ENCODE results near the gene SLC22A14. TPM values are rescaled to one million over a fixed set of nuclear protein-coding genes. Genes with fewer than 3 reads are reported as not detected.

Gene SLC22A14
- total and polyA plus RNA-seq, 9 of the 15 experiments (the other 6 are each of a cell fraction or from before 2014, with no cell fraction given): 0.03 to 0.07 TPM; not detected in 7

DNA sequence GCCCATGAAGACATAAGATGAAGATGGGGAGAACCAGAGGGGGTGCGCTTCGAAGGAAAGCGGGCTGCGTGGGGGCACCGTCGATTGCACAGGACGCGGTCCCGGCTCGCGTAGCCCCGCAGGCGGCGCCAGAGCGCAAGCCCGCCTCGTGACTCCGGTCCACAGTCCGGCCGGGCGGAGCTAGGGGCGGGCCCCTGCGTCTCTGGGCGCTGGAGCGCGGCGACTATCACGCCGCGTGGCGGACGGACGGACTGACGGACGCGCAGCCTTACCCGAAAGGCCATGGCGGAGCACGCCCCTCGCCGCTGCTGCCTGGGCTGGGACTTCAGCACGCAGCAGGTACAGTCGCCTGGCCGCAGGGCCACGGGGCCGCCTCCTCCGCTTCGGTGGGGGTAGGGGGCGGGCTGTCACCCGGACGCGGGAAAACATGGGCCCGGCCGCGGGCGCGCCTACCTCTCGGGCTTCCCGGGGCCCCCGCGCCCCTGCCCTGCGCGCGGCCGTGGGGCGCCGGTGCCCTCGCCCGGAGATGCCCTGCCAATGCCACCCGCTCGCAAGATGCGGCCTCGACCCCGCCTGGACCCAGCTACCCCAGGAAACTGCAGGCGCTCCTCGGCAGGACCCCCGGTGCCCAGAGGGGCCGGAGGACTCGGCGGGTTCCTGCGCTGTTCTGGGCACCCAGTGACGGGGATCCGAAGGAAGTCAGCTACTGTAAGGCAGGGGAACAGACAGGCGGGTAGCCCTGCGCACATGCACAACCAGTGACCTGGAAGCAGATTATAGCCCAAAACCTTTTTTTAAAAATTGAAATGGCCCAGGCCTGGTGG, 64.7 kb downstream of the SLC22A14 start, which contains the start of gene XYLB (continued):
- TF ChIP-seq NCOR1 (IDR thresholded peaks at IDR 0.05) (no peak), HDAC6 (IDR thresholded peaks at IDR 0.05; ENCODE audit: low read depth, low read length) (no peak), SREBF2 (CRISPR knock-in tag; IDR thresholded peaks at IDR 0.05) (no peak), COPS2 (conservative IDR thresholded peaks at IDR 0.05) (no peak), TRIM24 (IDR thresholded peaks at IDR 0.05) (peak in 1 of 2 experiments; percentile 70; a peak in 2 of 4 replicates), PRMT5 (CRISPR knock-in tag; IDR thresholded peaks at IDR 0.05) (no peak; the same call in 1 of the 2 replicates), RFX1 (IDR thresholded peaks at IDR 0.05) (no peak), DIDO1 (tag; IDR thresholded peaks at IDR 0.05; ENCODE audit: low read depth) (peak; percentile 67; the same call in 1 of the 2 replicates)
- TF ChIP-seq, protein P1, sequence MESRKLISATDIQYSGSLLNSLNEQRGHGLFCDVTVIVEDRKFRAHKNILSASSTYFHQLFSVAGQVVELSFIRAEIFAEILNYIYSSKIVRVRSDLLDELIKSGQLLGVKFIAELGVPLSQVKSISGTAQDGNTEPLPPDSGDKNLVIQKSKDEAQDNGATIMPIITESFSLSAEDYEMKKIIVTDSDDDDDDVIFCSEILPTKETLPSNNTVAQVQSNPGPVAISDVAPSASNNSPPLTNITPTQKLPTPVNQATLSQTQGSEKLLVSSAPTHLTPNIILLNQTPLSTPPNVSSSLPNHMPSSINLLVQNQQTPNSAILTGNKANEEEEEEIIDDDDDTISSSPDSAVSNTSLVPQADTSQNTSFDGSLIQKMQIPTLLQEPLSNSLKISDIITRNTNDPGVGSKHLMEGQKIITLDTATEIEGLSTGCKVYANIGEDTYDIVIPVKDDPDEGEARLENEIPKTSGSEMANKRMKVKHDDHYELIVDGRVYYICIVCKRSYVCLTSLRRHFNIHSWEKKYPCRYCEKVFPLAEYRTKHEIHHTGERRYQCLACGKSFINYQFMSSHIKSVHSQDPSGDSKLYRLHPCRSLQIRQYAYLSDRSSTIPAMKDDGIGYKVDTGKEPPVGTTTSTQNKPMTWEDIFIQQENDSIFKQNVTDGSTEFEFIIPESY (CRISPR knock-in tag; IDR thresholded peaks at IDR 0.05): peak; percentile 76
- TF ChIP-seq, protein P2, sequence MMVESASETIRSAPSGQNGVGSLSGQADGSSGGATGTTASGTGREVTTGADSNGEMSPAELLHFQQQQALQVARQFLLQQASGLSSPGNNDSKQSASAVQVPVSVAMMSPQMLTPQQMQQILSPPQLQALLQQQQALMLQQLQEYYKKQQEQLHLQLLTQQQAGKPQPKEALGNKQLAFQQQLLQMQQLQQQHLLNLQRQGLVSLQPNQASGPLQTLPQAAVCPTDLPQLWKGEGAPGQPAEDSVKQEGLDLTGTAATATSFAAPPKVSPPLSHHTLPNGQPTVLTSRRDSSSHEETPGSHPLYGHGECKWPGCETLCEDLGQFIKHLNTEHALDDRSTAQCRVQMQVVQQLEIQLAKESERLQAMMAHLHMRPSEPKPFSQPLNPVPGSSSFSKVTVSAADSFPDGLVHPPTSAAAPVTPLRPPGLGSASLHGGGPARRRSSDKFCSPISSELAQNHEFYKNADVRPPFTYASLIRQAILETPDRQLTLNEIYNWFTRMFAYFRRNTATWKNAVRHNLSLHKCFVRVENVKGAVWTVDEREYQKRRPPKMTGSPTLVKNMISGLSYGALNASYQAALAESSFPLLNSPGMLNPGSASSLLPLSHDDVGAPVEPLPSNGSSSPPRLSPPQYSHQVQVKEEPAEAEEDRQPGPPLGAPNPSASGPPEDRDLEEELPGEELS (CRISPR knock-in tag; IDR thresholded peaks at IDR 0.05; ENCODE audit: borderline replicate concordance): no peak
- TF ChIP-seq, protein P3, sequence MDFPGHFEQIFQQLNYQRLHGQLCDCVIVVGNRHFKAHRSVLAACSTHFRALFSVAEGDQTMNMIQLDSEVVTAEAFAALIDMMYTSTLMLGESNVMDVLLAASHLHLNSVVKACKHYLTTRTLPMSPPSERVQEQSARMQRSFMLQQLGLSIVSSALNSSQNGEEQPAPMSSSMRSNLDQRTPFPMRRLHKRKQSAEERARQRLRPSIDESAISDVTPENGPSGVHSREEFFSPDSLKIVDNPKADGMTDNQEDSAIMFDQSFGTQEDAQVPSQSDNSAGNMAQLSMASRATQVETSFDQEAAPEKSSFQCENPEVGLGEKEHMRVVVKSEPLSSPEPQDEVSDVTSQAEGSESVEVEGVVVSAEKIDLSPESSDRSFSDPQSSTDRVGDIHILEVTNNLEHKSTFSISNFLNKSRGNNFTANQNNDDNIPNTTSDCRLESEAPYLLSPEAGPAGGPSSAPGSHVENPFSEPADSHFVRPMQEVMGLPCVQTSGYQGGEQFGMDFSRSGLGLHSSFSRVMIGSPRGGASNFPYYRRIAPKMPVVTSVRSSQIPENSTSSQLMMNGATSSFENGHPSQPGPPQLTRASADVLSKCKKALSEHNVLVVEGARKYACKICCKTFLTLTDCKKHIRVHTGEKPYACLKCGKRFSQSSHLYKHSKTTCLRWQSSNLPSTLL (IDR thresholded peaks at IDR 0.05): no peak
- TF ChIP-seq, protein P4, sequence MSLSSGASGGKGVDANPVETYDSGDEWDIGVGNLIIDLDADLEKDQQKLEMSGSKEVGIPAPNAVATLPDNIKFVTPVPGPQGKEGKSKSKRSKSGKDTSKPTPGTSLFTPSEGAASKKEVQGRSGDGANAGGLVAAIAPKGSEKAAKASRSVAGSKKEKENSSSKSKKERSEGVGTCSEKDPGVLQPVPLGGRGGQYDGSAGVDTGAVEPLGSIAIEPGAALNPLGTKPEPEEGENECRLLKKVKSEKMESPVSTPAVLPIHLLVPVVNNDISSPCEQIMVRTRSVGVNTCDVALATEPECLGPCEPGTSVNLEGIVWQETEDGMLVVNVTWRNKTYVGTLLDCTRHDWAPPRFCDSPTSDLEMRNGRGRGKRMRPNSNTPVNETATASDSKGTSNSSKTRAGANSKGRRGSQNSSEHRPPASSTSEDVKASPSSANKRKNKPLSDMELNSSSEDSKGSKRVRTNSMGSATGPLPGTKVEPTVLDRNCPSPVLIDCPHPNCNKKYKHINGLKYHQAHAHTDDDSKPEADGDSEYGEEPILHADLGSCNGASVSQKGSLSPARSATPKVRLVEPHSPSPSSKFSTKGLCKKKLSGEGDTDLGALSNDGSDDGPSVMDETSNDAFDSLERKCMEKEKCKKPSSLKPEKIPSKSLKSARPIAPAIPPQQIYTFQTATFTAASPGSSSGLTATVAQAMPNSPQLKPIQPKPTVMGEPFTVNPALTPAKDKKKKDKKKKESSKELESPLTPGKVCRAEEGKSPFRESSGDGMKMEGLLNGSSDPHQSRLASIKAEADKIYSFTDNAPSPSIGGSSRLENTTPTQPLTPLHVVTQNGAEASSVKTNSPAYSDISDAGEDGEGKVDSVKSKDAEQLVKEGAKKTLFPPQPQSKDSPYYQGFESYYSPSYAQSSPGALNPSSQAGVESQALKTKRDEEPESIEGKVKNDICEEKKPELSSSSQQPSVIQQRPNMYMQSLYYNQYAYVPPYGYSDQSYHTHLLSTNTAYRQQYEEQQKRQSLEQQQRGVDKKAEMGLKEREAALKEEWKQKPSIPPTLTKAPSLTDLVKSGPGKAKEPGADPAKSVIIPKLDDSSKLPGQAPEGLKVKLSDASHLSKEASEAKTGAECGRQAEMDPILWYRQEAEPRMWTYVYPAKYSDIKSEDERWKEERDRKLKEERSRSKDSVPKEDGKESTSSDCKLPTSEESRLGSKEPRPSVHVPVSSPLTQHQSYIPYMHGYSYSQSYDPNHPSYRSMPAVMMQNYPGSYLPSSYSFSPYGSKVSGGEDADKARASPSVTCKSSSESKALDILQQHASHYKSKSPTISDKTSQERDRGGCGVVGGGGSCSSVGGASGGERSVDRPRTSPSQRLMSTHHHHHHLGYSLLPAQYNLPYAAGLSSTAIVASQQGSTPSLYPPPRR (CRISPR knock-in tag; IDR thresholded peaks at IDR 0.05; ENCODE audit: borderline replicate concordance): no peak
- TF ChIP-seq, protein P5, sequence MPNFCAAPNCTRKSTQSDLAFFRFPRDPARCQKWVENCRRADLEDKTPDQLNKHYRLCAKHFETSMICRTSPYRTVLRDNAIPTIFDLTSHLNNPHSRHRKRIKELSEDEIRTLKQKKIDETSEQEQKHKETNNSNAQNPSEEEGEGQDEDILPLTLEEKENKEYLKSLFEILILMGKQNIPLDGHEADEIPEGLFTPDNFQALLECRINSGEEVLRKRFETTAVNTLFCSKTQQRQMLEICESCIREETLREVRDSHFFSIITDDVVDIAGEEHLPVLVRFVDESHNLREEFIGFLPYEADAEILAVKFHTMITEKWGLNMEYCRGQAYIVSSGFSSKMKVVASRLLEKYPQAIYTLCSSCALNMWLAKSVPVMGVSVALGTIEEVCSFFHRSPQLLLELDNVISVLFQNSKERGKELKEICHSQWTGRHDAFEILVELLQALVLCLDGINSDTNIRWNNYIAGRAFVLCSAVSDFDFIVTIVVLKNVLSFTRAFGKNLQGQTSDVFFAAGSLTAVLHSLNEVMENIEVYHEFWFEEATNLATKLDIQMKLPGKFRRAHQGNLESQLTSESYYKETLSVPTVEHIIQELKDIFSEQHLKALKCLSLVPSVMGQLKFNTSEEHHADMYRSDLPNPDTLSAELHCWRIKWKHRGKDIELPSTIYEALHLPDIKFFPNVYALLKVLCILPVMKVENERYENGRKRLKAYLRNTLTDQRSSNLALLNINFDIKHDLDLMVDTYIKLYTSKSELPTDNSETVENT (CRISPR knock-in tag; IDR thresholded peaks at IDR 0.05): peak; percentile 50; the same call in 1 of the 2 replicates

Measured in K562 (cell line).